ENCODE results near the gene CBX3.
"Not testable (repeated sequence)": the region's sequence is repeated elsewhere in the genome, so short reads cannot be mapped to it uniquely, and the experiment has no call there.

Gene CBX3

DNA sequence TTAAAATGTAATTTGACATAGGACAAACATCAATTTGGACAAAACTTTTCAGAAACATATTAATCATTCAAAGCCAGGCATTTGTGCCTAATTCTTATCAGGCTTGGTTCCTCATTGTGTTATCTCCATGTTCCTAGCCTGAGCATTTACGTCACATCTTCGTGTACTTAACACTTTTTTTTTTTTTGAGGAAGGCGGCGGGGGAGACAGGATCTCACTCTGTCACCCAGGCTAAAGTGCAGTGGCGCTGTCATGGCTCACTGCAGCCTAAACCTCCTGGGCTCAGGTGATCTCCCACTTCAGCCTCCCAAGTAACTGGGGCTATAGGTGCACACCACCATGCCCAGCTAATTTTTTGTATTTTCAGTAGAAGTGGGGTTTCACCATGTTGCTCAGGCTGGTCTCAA, 20.8 kb upstream of the CBX3 start:
- TF ChIP-seq GATA1 (IDR thresholded peaks at IDR 0.05; ENCODE audit: low read depth, low read length) (no peak), POLR2A (IDR thresholded peaks at IDR 0.05; ENCODE audit: low read length) (peak; percentile 44)
- peak; percentile 79 to 89 for DNase-seq

DNA sequence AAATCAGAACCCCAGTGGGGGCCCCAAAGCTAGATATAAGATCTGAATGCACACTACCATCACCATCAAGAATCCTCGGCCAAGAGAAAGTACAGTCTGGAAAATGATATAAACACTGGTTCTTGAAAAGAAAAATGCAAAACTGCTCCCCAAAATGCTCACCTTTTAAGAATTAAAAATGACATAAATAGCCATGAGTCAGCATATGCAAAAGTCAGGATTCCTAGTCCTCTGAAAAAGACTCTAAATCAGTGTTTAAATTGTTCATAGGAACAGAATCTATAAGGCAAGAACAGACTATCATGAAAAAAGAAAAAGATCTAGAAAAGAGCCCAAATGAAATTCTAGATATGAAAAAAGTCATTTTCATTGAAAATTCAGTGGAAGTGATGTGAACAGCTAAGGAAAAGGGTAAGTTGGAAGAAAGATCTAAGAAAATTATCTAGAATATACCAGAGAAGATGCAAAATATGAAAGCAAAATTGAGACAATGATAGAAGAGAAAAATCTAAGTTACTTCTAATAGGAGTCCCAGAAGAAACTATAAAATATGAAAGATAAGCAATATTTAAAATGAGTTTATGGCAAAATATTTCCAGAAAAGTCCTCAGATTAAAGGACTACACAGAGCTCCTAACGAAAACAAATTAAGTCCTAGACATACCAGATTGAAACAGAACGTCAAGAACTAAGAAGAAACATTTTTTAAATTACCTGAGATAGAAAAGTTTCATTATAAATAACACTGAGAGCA, 19.9 kb upstream of the CBX3 start:
- TF ChIP-seq GATA1 (IDR thresholded peaks at IDR 0.05; ENCODE audit: low read depth, low read length) (no peak), POLR2A (IDR thresholded peaks at IDR 0.05; ENCODE audit: low read length) (no peak)
- DNase-seq, result no peak

DNA sequence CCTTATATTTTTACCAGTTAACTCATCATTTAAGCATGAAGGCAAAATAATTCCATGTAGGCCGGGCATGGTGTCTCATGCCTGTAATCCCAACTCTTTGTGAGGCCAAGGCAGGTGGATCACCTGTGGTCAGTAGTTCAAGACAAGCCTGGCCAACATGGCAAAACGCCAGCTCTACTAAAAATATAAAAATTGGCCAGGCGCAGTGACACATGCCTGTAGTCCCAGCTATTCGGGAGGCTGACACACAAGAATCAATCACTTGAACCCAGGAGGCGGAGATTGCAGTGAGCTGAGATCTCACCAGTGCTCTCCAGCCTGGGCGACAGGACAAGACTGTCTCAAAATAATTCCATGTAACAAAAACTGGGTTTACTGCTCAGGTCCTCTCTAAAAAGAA, 19.3 kb upstream of the CBX3 start:
- DNase-seq, result no peak
- TF ChIP-seq POLR2A (IDR thresholded peaks at IDR 0.05; ENCODE audit: low read length) (no peak), GATA1 (IDR thresholded peaks at IDR 0.05; ENCODE audit: low read depth, low read length) (no peak)

GRCh38 chr7:26182706-26183105, 18.8 kb upstream of the CBX3 start:
- DNase-seq, result no peak
- TF ChIP-seq GATA1 (IDR thresholded peaks at IDR 0.05; ENCODE audit: low read depth, low read length) (no peak), POLR2A (IDR thresholded peaks at IDR 0.05; ENCODE audit: low read length) (no peak)

DNA sequence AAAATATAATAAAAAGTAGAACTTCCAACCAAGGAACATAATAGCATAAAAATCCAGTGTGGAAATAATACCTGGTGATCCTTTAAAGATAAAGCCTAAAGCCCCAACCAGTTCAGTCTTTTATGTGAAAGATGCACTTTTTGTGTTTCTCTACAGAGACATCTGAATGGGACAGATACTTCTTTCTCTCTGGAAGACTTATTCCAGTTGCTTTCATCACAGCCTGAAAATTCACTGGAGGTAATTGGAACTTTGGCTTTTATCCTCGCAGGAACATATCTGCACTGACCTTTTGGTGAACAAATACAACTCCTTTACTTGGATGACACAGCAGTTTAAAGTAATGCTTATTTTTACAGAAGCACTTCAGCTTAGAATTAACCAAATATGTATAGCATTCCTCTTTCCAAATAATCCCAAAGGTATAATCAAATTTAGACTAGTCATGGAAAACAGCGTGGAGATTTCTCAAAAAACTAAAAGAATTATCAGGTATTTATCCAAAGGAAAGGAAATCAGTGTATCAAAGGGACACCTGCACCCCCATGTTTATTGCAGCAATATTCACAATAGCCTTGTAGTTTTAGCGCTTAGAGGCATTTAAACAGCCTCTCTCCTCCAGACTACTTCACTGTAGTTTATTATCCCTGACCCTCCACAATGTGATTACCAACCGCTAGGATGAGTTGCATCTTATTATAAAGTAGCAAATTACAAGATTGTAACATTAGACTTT, 17.8 kb upstream of the CBX3 start:
- DNase-seq, result no peak
- no peak for TF ChIP-seq POLR2A (IDR thresholded peaks at IDR 0.05; ENCODE audit: low read length)
- TF ChIP-seq GATA1 (IDR thresholded peaks at IDR 0.05; ENCODE audit: low read depth, low read length), result no peak

GRCh38 chr7:26184281-26185101, 17.1 kb upstream of the CBX3 start:
- peak; percentile 7 for TF ChIP-seq POLR2A (IDR thresholded peaks at IDR 0.05; ENCODE audit: low read length)
- DNase-seq, result not testable (repeated sequence)

- TF ChIP-seq POLR2A (IDR thresholded peaks at IDR 0.05; ENCODE audit: low read length), result peak; percentile 26
- TF ChIP-seq GATA1 (IDR thresholded peaks at IDR 0.05; ENCODE audit: low read depth, low read length), result no peak
- no peak for DNase-seq
Observed at GRCh38 chr7:26185131-26185843, 16.3 kb upstream of the CBX3 start.

GRCh38 chr7:26185844-26186180, 15.7 kb upstream of the CBX3 start:
- TF ChIP-seq GATA1 (IDR thresholded peaks at IDR 0.05; ENCODE audit: low read depth, low read length) (no peak), POLR2A (IDR thresholded peaks at IDR 0.05; ENCODE audit: low read length) (no peak)
- no peak for DNase-seq

- TF ChIP-seq POLR2A (IDR thresholded peaks at IDR 0.05; ENCODE audit: low read length) (peak; percentile 11), GATA1 (IDR thresholded peaks at IDR 0.05; ENCODE audit: low read depth, low read length) (no peak)
- DNase-seq, result no peak
Observed at GRCh38 chr7:26186364-26187311, 14.9 kb upstream of the CBX3 start.

- no peak for DNase-seq
- TF ChIP-seq GATA1 (IDR thresholded peaks at IDR 0.05; ENCODE audit: low read depth, low read length) (no peak), POLR2A (IDR thresholded peaks at IDR 0.05; ENCODE audit: low read length) (peak; percentile 54)
Observed at GRCh38 chr7:26187380-26188205, 14.0 kb upstream of the CBX3 start.

GRCh38 chr7:26188206-26188956, 13.2 kb upstream of the CBX3 start:
- DNase-seq, result no peak
- no peak for TF ChIP-seq GATA1 (IDR thresholded peaks at IDR 0.05; ENCODE audit: low read depth, low read length)
- TF ChIP-seq POLR2A (IDR thresholded peaks at IDR 0.05; ENCODE audit: low read length), result peak; percentile 67

Data from erythroblast (primary cell).